Measurements from ENCODE around the gene SPTBN1. TPM values are rescaled to one million over a fixed set of nuclear protein-coding genes. Genes with fewer than 3 reads are reported as not detected.

SPTBN1 gene
- total RNA-seq, 4 donors from 2014 or later = 132 to 239 (median 195) TPM

GRCh38 chr2:54706622-54707021 lies 250.5 kb downstream of the SPTBN1 start:
- no peak for TF ChIP-seq POLR2A (IDR thresholded peaks at IDR 0.05)
- no peak for TF ChIP-seq CTCF (IDR thresholded peaks at IDR 0.05)
- no peak overlapping the region for H3K4me3 ChIP-seq (ENCODE audit: low read depth, poor library complexity, severe bottlenecking)
- DNase-seq (ENCODE audit: low spot score in 2 of 2) = no peak
- 83 to 90% methylated on average over 1 of the region's 1 CpG for WGBS, 2 donors
- intact Hi-C loops (cut with DNase I; ENCODE audit: low total_unique reads) = loop anchor here (10.0 kb wide), 1 partner anchor 182 kb away; no protein-coding TSS in a partner anchor

GRCh38 chr2:54708584-54709335 lies 252.6 kb downstream of the SPTBN1 start:
- WGBS, 2 donors = 23 to 26% methylated on average over 14 to 29 of the region's 35 CpGs
- TF ChIP-seq POLR2A (IDR thresholded peaks at IDR 0.05) (no peak), CTCF (IDR thresholded peaks at IDR 0.05) (no peak)
- intact Hi-C loops (cut with DNase I; ENCODE audit: low total_unique reads) = loop anchor here (10.0 kb wide), 1 partner anchor 184 kb away; no protein-coding TSS in a partner anchor
- peak in 1 of 2 donors; percentile 87 for DNase-seq (ENCODE audit: low spot score in 2 of 2)
- H3K4me3 ChIP-seq (ENCODE audit: low read depth, poor library complexity, severe bottlenecking) = peak overlapping the region; percentile 1

DNA sequence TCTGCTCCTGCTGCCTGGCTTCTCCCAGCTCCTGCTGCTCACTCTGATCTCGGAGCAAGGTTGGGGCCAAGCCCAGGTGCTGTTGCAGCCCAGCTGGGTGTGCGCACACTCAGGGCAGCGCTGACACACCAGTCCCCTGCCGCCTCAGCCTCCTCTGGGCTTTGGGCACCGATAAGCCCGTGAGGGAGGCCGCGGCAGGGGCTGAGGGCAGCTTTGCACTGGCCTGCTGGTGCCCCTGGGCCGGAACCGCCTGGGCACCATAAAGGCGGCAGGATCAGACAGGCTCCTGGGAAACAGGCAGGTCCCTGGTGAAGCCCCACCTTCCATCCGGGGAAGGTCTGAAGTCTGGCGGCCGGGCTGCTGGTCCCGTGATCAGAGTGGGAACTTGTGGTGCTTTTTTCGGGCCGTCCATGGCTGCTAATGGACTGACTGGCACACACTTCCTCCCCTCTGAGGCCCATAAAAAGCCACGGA lies 253.2 kb downstream of the SPTBN1 start:
- DNase-seq (ENCODE audit: low spot score in 2 of 2) = no peak
- intact Hi-C loops (cut with DNase I; ENCODE audit: low total_unique reads) = loop anchor here (10.0 kb wide), 1 partner anchor 185 kb away; no protein-coding TSS in a partner anchor
- no peak for TF ChIP-seq POLR2A (IDR thresholded peaks at IDR 0.05)
- TF ChIP-seq CTCF (IDR thresholded peaks at IDR 0.05) = no peak
- 30 to 38% methylated on average over 7 to 10 of the region's 18 CpGs for WGBS, 2 donors
- H3K4me3 ChIP-seq (ENCODE audit: low read depth, poor library complexity, severe bottlenecking) = peak overlapping the region; percentile 1

- intact Hi-C loops (cut with DNase I; ENCODE audit: low total_unique reads) = no loop called here
- no peak overlapping the region for H3K4me3 ChIP-seq (ENCODE audit: low read depth, poor library complexity, severe bottlenecking)
Measured at GRCh38 chr2:54710216-54710615, 254.1 kb downstream of the SPTBN1 start.

DNA sequence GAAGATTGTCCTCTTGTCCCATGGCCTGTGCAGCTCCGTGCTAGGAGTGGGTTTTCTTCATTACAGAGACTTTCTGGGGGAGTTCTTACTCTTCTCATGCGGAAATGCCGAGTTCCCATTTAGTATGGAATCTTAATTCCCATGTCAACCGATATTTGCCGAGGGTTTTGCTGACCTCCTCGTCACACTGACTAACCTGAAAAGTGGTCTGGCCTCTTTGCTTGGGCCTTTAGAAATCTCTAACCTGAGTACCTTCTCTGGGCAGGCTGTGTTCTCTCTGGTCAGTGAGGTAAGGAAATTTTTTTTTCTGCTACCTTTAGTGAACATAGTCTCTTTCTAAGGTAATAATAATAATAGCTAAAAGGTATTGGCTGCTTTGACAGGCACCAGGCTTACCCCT lies 256.4 kb downstream of the SPTBN1 start:
- H3K4me3 ChIP-seq (ENCODE audit: low read depth, poor library complexity, severe bottlenecking) = no peak overlapping the region
- 94 to 95% methylated on average over 6 of the region's 6 CpGs for WGBS, 2 donors
- no peak for DNase-seq (ENCODE audit: low spot score in 2 of 2)
- intact Hi-C loops (cut with DNase I; ENCODE audit: low total_unique reads) = no loop called here
- no peak for TF ChIP-seq CTCF (IDR thresholded peaks at IDR 0.05)
- no peak for TF ChIP-seq POLR2A (IDR thresholded peaks at IDR 0.05)

More at GRCh38 chr2:54710216-54710615, 254.1 kb downstream of the SPTBN1 start:
- WGBS, 2 donors = 77 to 92% methylated on average over 10 of the region's 10 CpGs
- no peak for TF ChIP-seq CTCF (IDR thresholded peaks at IDR 0.05)
- no peak for TF ChIP-seq POLR2A (IDR thresholded peaks at IDR 0.05)
- no peak for DNase-seq (ENCODE audit: low spot score in 2 of 2)
